Spleen (tissue), 7 donors: ENCODE results near the gene ADCY2.

ENCODE experiments used
- POLR2A ChIP-seq, 3 donors: fragments of 450-650 bp; IDR thresholded peaks; one replicate each; pipeline ENCODE4 v1.5.1; 2017; ENCODE audit warnings: antibody characterized with exemption in 3 of 3, mild to moderate bottlenecking in 1 of 3
- TF ChIP-seq, protein P1 (sequence below), 11 experiments: fragments of 200-600 bp in 7 of 11; fragments of 450-650 bp in 4 of 11; sonication (generic) in 4 of 11; IDR thresholded peaks in 8 of 11; conservative IDR thresholded peaks in 3 of 11; 1 replicate in 7 of 11; 2 replicates in 4 of 11; pipeline versions ENCODE4 v1.4.0 to v1.8.0; 2016 to 2021; ENCODE audit warnings: antibody characterized with exemption in 11 of 11, inconsistent platforms in 4 of 11, mild to moderate bottlenecking in 1 of 11
- donor health status: DM: no; HTN: no; CAD: no; lungs with moderate emphysema.
- donor health status: DM: no; HTN: no; CAD: no.
- donor health status: DM: no; HTN: no; CAD: no.

DNA sequence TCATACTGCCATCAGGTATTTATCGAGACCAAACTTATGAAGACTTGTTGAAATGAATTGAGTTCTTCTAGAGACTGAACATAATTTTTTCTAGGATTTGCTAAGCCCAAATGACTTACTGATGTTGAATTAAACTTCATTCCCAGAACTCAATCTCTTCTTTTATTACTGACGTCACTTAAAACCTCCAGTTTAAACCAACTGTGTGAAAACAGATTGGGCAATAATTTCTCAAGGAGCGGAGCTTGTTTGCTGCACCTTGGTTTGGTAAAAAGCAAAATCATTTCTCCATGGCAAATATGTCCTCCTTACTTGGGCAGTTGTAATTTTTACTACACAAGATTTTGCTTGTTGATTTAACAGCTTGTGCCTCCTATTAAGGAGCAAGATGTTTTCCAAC is 417.6 kb downstream of the ADCY2 start:
- TF ChIP-seq, protein P1, sequence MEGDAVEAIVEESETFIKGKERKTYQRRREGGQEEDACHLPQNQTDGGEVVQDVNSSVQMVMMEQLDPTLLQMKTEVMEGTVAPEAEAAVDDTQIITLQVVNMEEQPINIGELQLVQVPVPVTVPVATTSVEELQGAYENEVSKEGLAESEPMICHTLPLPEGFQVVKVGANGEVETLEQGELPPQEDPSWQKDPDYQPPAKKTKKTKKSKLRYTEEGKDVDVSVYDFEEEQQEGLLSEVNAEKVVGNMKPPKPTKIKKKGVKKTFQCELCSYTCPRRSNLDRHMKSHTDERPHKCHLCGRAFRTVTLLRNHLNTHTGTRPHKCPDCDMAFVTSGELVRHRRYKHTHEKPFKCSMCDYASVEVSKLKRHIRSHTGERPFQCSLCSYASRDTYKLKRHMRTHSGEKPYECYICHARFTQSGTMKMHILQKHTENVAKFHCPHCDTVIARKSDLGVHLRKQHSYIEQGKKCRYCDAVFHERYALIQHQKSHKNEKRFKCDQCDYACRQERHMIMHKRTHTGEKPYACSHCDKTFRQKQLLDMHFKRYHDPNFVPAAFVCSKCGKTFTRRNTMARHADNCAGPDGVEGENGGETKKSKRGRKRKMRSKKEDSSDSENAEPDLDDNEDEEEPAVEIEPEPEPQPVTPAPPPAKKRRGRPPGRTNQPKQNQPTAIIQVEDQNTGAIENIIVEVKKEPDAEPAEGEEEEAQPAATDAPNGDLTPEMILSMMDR (IDR thresholded peaks at IDR 0.05 in 8 of 11, conservative IDR thresholded peaks at IDR 0.05 in 3 of 11): no peak
- TF ChIP-seq POLR2A (IDR thresholded peaks at IDR 0.05): no peak
